Measurements from ENCODE around the gene LONP2.
"Not testable (repeated sequence)": the region's sequence is repeated elsewhere in the genome, so short reads cannot be mapped to it uniquely, and the experiment has no call there.

The LONP2 gene

DNA sequence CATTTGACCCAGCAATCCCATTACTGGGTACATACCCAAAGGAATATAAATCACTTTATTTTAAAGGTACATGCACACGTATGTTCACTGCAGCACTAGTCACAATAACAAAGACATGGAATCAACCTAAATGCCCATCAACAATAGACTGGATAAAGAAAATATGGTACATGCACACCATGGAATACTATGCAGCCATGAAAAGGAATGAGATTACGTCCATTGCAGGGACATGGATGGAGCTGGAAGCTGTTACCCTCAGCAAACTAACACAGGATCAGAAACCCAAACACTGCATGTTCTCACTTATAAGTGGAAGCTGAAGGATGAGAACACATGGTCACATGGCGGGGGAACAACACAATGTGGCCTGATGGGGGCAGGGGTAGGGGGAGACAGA, 4.0 kb upstream of the LONP2 start:
- DNase-seq, result not testable (repeated sequence)

DNA sequence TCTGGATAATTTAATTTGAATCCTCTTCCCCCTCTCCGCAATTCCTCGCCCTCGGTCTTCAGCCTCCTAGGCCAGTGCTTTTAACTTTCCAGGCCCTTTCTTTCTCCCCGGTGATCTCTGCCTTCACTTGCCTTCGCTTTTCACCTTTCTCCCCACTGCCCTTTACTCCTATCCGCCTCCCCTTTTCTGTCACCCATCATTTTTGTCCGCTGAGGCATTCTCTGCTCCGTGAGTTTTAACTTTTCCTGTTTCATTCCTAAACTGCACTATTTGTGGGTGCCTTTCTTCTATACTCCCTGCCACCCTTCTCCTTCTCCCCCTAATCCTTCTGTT, 729 bp downstream of the LONP2 start:
- DNase-seq, result no peak

DNA sequence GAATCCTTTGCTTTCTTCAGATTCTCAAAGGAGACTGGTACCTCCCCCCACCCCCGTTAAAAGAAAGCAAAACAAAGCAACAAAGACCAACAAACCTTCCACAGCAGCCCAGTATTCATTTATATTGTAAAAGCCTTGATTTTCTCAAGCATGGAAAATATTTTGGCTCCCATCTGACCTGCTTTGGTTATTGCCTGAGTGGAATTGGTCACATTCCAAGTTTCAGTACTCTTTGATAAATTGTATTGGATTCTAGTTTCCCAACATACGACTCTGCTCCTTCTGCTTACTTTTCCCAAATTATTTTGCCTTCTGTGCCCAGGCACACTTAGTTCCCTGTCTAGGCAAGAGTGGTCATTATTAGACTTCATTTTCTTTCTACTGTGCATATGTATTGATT, 2.0 kb downstream of the LONP2 start:
- no peak for DNase-seq

DNA sequence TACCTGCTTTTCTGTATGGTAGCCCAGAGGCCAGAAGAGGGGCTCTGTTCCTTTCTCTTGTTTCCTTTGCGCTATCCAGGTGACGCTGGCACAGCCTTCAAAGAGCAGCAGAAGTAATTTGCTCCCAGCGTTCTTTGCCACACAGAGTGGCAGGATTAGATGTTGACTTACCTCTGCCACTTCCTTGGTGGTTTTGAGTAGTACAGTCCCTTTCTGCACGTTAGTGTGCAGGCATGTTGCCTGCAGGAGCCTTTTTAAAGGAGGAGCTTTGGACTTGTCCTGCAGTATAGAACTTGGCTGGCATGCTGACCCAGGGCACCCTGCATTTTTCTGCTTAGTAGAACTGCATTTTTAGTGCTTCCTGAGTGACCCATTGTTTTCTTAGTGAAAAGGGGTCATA, 3.2 kb downstream of the LONP2 start, which contains the start of gene ABCC11:
Gene ABCC11 (minus strand): TSS at position 229 of the 400 bp plus-strand sequence. CDS start 15,618 bp downstream, outside the sequence.
- no peak for DNase-seq

DNA sequence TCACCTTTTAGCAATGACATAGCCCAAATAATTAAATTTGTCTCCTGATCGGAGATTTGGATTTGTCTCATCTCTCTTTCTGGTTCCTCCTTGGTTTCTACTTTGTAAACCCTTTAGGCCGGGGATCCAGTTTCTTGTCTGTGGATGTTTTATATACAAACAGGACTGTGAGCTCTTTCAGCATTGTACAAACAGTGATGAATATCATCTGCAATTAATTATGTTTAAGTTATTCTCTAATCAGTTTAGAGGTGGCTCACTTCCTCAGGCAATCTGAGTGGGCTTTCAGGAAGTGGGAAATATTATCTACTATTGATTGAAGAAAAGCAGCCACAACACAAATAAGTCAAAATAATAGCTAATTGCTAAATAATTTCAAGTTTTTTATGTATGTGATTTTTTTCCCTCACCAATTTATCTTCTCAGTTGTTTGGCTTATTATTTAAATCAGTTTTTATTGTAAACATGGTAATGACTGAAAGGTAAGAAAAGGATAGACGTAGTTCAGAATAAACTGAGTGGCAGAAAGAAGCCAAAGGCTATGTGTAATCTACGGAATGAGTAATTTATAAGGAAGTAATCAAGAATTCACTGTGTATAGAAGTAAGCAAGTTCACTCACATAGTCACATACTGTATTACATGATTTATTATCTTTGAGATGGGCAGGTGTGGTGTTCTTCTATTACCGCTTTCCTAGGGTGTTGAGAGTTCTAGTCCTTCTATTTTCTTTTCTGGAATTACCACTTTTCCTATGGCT, 6.6 kb downstream of the LONP2 start:
- DNase-seq, result no peak

DNA sequence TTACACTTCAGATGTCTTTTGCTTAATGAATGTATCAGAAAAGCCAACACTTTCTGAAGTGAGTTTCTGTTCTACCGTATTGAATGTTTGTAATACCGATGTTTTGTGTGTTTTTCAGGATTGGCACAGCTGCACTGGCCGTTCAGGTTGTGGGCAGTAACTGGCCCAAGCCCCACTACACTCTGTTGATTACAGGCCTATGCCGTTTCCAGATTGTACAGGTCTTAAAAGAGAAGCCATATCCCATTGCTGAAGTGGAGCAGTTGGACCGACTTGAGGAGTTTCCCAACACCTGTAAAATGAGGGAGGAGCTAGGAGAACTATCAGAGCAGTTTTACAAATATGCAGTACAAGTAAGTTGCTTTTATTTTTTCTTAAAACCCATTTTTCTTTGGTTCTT, 7.9 kb downstream of the LONP2 start:
- DNase-seq, result no peak

DNA sequence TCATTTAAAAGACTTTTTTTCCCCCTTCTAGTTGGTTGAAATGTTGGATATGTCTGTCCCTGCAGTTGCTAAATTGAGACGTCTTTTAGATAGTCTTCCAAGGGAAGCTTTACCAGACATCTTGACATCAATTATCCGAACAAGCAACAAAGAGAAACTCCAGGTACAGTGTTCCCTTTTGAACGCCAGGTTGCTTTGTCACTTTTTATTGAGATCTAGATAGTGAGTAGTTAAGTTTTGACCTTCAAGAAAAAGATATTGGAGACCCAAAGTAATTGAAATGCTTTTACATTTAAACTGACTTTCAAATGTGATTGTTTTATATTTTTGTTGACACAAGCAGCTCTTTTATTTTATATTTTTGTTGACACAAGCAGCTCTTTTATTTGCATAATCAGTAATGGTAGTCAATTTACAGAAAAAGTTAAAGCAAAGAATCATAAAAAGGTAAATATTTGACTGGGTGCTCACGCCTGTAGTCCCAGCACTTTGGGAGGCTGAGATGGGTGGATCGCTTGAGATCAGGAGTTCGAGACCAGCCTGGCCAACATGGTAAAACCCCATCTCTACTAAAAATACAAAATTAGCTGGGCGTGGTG, 12.6 kb downstream of the LONP2 start:
- DNase-seq, result no peak

DNA sequence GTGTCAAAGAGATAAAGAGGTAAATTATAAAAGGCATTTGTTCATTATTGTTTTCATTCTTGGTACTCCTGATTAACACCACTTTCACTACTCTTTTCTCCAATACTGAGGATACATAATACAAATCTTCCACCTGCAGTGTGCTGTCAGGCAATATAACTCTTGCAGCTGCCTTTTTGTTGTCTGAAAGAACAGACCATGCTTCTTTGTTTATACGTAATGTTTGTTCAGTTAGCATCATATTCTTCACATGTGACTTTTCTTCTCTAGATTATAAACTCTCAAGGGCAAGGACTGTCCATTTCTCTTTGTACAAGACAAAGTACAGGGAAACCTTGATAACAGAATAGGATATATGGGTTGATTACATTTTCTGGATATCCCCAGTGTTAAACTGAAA, 17.5 kb downstream of the LONP2 start:
- no peak for DNase-seq

DNA sequence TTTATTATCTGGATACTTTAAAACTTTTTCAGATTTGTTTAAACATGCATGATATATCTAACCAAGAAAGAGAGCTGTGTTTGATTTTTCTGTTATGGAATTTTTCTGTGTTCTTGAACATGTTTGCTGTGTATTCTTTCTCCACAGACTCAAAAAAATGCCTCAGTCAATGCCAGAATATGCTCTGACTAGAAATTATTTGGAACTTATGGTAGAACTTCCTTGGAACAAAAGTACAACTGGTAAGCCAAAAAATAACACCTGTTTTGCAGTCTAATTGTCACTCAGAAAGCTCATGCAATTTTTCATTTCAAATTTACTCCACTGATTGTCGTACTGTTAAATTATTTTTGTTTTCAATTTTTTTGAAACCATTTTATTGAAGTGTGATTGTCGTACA, 18.5 kb downstream of the LONP2 start:
- DNase-seq, result no peak

DNA sequence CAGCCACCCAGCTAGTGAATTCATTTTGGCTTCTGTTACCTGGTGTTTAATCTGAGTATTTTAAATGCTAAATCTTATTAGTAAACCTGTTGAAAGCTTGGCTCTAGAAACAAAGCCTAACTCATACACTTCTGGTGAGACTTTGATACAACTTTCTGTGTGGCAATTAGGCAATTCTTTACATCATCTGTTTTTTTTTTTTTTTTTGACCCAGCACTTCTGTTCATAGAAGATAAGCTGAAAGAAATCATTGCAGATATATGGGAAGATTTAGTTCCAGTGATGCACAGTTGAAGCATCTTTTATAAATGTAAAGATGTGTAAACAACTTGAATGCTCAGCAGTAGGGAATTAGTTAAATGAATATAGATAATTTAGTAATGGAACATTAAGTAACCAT, 24.9 kb downstream of the LONP2 start:
- DNase-seq, result no peak

DNA sequence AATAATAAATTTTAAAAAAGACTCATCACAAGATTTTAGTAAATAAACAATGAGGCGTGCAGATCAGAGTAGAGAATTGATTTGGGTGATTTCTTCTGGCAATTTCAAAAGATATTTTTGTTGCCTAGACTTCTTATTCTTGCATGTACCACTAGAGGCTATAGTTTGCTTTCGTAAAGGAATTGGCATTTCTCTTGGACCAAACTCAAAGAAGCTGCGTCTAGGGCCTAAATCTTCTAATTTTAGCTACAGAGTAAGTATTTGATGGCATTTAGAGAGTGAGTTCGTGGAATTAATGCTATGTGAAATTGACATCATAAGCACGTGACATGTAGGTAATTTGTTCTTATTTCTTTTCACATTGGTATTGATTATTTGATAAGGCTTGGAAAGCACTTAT, 27.6 kb downstream of the LONP2 start:
- no peak for DNase-seq

DNA sequence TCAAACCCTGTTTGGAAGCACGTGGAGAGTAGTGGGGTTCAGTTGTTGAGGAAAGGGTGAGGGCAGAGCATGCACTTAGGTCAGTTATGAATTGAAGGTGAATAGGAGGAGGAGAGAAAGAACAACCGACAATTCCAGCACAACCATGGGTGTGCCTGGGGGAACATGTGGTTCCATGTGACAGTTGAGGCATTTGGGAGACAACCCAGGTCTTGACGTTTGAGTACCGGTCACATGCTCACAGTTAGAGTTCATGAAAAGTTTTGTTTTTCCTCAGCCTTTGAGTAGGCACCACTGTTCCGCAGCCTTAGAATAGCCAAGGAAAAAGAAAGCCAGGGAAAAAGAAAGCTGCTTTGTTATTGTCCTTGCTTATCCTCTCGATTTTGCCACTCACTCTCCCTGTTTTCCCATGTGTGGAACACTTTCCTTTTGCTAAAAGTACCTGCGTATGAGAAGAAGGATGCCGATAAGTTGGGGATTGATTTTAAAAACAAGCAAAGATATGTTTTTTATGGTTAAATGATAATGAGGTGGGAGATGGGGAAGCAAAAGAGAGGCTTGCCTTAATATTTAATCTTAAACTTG, 28.8 kb downstream of the LONP2 start:
- DNase-seq, result no peak

DNA sequence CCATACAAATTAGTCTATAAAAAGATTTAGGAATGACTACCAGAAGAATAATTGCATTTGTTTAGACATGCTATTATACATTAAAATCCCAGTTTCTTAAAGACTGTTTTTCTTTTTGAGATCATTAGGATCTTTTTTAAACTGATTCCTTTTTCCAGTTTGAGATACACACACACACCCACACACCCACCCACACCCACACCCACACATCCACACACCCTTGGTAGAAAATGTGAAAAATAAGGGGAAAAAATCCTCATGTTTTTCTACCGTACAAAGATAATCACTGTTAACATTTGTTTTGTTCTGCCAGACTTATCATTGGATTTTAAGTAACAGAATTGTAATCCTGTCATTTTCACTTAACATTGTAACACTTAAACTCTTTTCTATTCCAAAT, 30.4 kb downstream of the LONP2 start:
- no peak for DNase-seq

DNA sequence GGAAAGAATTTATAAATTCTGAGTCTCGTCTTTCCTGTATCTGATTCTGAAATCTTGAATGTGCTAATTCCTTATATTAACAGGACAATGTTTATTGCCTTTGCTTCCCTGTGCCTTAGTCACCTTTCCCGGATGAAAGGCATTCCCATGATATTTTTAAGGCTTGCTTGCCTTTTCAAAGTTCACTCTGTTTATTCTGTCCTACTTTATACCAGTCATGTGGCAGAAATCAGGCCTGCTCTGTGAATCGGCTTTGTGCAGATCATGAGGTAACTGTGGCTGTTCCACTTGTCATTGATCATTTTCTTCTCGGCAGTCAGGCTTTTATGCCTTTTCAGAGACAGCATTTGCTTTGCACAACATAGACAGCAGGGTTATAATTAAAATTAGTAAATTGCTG, 32.0 kb downstream of the LONP2 start:
- DNase-seq, result no peak

DNA sequence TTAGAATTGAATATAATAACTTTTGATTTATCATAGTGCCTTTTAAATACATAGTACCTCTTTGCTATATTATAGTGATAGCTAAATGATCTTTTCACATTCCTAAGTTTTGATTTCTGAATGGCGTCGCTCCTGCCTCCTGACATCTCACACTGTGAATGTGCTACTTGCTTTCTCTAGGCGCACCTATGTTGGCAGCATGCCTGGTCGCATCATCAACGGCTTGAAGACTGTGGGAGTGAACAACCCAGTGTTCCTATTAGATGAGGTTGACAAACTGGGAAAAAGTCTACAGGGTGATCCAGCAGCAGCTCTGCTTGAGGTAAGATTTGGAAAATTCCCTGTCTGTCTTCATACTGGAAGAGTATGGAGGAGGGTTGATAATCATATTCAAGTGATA, 33.1 kb downstream of the LONP2 start:
- DNase-seq, result no peak

DNA sequence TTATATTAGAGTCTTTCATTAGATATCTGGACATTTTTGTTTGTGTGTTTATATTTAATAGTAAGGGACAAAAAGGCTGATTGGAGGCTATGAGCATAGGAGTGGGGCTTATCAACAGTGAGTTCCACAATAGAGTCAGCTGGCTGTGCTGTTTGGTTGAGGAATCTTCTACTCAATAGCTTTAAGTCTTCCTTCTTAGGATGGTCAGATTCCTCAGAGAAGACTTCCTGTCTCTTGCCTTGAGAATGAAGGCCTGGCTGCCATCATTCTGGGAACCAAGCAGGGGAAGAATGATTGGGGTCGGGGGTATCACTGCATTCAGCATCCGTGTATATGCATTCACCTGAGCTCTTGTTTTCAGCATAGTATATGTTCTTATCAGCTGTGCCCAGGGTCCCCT, 35.1 kb downstream of the LONP2 start:
- no peak for DNase-seq

DNA sequence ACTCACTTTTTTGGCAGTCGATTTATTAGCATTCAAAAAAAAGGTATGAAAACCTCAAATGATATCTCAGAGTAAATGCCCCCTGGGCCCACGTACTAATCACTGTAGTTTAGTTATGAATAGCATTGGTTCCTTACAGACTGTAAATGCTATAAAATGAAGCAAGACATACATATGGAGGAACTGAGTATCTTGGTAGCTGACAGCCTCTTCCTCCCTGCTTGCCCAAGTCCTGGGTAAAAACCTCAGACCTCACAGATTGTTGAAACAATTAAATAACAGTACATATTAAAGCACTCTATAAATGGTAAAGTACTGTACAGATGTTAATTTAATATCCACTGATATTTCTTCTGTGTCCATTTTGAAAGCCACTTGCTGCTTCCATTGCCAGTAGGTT, 36.4 kb downstream of the LONP2 start:
- DNase-seq, result no peak

DNA sequence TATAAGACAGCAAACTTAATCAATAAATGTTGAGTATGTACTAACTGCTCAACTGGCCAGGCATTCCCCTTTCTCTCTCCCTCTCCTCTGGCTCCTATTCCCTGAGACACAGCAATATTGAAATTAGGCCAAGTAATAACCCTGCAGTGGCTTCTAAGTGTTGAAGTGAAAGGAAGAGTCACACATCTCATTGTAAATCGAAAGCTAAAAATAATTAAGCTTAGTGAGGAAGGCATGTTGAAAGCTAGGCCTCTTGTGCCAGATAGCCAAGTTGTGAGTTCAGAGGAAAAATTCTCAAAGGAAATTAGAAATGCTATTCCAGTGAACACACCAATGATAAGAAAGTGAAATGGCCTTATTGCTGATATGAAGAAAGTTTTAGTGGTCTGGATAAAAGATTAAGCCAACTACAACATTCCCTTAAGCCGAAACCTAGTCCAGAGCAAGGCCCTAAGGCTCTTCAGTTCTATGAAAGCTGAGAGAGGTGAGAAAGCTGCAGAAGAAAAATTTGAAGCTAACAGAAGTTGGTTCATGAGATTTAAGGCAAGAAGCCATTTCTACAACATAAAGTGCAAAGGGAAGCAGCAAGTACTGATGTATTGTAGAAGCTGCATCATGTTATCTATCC, 38.6 kb downstream of the LONP2 start:
- no peak for DNase-seq

DNA sequence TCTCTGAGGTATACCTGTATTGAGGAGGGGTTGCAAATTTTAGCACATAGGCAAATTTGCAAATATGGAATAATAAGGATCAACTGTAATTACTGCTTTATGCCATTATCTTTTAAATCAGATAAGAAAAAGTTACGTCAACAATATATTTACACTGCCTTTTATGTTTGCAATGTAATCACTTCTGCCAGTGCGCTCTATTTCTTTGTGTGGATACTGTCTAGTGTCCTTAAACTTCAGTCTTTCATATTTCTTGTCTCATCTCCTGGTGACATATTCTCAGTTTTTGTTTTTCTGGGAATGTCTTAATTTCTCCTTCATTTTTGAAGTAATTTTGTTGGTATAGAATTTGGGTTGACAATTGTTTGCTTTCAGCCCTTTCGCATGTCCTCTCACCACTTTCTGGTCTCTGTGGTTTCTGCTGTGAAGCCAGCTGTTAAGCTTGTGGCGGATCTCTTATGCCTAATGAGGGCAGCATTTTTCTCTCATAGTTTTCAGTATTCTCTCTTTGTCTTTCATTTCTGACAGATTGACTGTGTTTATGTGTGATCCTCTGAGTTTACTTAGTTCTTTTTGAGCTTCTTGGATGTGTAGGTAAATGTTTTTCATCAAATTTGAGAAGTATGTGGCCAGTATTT, 40.8 kb downstream of the LONP2 start:
- DNase-seq, result no peak

DNA sequence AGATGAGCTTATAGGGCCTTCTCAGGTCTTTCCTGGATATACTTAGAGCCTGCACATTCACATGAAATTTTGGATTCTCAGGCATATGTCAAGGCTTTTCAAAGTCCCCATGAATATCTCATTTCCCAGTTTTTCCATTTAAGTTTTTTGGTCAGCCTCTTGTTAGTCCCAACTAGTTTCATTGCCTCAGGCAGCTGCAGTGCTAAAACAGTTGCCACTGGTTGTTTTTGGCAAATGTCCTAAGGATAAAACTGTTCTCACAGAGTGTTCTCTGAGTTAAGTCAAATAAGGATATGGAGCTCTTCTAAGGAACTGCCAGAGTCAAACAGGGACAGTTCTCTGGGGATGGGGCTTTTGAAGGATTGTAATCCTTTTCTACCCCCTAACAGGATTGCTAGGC, 43.1 kb downstream of the LONP2 start:
- no peak for DNase-seq

DNA sequence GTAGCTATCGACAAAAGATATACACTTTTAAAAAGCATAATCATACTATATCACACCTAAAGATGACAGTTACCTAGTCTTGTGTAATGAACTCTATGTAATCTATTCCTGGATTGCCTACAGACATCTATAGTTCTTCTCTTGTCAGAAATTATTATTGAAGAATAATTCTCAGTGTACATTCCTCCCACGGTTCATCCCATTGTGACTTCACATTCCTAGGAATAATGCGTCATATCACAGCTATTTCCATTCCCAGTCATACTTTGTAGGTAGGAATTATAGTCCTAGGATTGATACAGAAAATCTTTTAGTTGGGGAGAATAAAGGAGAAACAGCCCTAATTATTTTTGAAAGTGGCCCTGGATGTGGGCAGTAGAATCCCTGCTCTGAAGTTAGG, 47.2 kb downstream of the LONP2 start:
- DNase-seq, result no peak

DNA sequence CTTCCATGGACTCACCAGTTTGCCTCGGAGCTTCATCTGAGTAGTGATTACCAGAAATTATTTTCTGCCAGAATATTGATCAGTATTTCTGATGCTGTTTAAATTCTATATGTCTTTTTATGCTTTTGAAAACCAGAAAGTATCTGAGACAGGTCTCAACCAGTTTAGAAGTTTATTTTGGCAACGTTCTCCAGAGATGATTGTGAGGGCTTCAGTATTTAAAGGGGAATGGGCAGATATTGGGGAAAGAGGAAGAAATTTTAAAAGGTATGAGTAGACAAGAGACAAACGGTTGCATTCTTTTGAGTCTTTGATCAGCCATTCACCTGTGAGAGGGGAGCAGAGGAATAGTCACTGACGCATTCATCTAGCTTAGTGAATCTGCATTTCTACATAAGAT, 47.7 kb downstream of the LONP2 start:
- DNase-seq, result no peak

DNA sequence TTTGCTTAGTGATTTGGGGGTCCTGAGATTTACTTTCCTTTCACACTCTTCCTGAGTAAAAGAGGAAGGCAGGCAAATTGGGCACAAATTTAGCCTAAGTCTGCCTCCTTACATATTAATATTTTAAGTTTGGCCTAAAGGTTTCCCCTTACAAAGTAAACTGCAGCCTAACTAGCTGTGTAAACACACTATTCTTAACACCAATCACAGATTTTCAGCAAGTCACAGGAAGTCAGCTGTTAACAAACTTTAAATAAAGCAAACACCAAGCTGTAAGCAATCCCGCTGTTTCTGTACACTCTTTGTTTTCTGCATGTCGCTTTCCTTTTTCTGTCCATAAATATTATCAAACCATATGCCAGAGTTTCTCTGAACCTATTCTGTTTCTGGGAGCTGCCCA, 48.4 kb downstream of the LONP2 start:
- no peak for DNase-seq

DNA sequence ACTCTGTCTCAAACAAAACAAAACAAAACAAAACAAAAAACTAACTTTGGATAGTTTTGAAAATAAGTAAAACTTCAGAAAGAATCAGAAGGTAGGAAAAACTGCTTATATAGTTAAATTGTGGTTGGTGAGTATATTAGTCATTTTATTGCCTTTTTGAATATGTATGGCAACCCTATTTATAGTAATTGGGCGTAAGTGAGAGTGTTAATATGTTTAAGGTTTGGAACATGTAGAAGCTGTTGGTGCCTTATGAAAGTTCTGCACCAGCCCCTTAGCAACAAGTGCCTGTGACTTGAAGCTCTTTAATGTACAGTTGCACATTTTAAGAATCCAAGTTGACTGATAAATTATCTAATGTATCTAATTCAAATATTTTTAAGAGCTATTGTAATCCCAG, 50.6 kb downstream of the LONP2 start:
- DNase-seq, result no peak
